Renal pelvis (tissue), 12 donors: Measurements from ENCODE around the gene RALBP1. TPM values are rescaled to one million over a fixed set of nuclear protein-coding genes. Genes with fewer than 3 reads are reported as not detected.
"Not testable (repeated sequence)": the region's sequence is repeated elsewhere in the genome, so short reads cannot be mapped to it uniquely, and the experiment has no call there.

Experiments used
- DNase-seq: peaks from one replicate; pipeline ENCODE4 v3.0.0-alpha.2; 2013
- long read RNA-seq, 16 experiments: transcript quantifications; one replicate each; lab custom pipeline, GENCODE V29; 2026
- polyA plus RNA-seq, 3 donors: library from polyadenylated mRNA; unstranded; fragments of 120-200 nt; gene quantifications; one replicate each; pipeline ENCODE4 v1.2.1, GENCODE V29; 2013; ENCODE audit not compliant: insufficient read length in 3 of 3

Gene RALBP1
- 10 to 100 TPM; 73.8 to 76.6 (median 73.9) TPM for polyA plus RNA-seq
- long read RNA-seq, donor 1, full-length matches to known transcripts: 27 of 32 reads
- long read RNA-seq, donor 1, partial matches to known transcripts: 5 of 32 reads
- long read RNA-seq, donor 1, other reads (novel, unspliced or antisense): 0 of 32 reads
- long read RNA-seq, donor 2, full-length matches to known transcripts: 21 of 38 reads
- long read RNA-seq, donor 2, partial matches to known transcripts: 17 of 38 reads
- long read RNA-seq, donor 2, other reads (novel, unspliced or antisense): 0 of 38 reads
- long read RNA-seq, donor 3, full-length matches to known transcripts: 32 of 40 reads
- long read RNA-seq, donor 3, partial matches to known transcripts: 8 of 40 reads
- long read RNA-seq, donor 3, other reads (novel, unspliced or antisense): 0 of 40 reads
- long read RNA-seq, donor 4, full-length matches to known transcripts: 20 of 29 reads
- long read RNA-seq, donor 4, partial matches to known transcripts: 9 of 29 reads
- long read RNA-seq, donor 4, other reads (novel, unspliced or antisense): 0 of 29 reads
- long read RNA-seq, donor 5, full-length matches to known transcripts: 22 of 30 reads
- long read RNA-seq, donor 5, partial matches to known transcripts: 8 of 30 reads
- long read RNA-seq, donor 5, other reads (novel, unspliced or antisense): 0 of 30 reads
- long read RNA-seq, donor 6, full-length matches to known transcripts: 37 of 59 reads
- long read RNA-seq, donor 6, partial matches to known transcripts: 22 of 59 reads
- long read RNA-seq, donor 6, other reads (novel, unspliced or antisense): 0 of 59 reads
- long read RNA-seq, donor 7, full-length matches to known transcripts: 33 of 86 reads
- long read RNA-seq, donor 7, partial matches to known transcripts: 53 of 86 reads
- long read RNA-seq, donor 7, other reads (novel, unspliced or antisense): 0 of 86 reads
- long read RNA-seq, donor 8, full-length matches to known transcripts: 12 of 12 reads
- long read RNA-seq, donor 8, partial matches to known transcripts: 0 of 12 reads
- long read RNA-seq, donor 8, other reads (novel, unspliced or antisense): 0 of 12 reads
- long read RNA-seq, donor 9, full-length matches to known transcripts: 38 of 48 reads
- long read RNA-seq, donor 9, partial matches to known transcripts: 10 of 48 reads
- long read RNA-seq, donor 9, other reads (novel, unspliced or antisense): 0 of 48 reads
- long read RNA-seq, donor 10, full-length matches to known transcripts: 39 of 57 reads
- long read RNA-seq, donor 10, partial matches to known transcripts: 18 of 57 reads
- long read RNA-seq, donor 10, other reads (novel, unspliced or antisense): 0 of 57 reads
- long read RNA-seq, donor 11, full-length matches to known transcripts: 29 of 38 reads
- long read RNA-seq, donor 11, partial matches to known transcripts: 9 of 38 reads
- long read RNA-seq, donor 11, other reads (novel, unspliced or antisense): 0 of 38 reads
- long read RNA-seq, donor 12, full-length matches to known transcripts: 41 of 47 reads
- long read RNA-seq, donor 12, partial matches to known transcripts: 6 of 47 reads
- long read RNA-seq, donor 12, other reads (novel, unspliced or antisense): 0 of 47 reads
- long read RNA-seq, donor 13, full-length matches to known transcripts: 12 of 12 reads
- long read RNA-seq, donor 13, partial matches to known transcripts: 0 of 12 reads
- long read RNA-seq, donor 13, other reads (novel, unspliced or antisense): 0 of 12 reads
- long read RNA-seq, donor 14: 0 reads
- long read RNA-seq, donor 15: 0 reads
- long read RNA-seq, donor 16, full-length matches to known transcripts: 43 of 54 reads
- long read RNA-seq, donor 16, partial matches to known transcripts: 11 of 54 reads
- long read RNA-seq, donor 16, other reads (novel, unspliced or antisense): 0 of 54 reads

DNA sequence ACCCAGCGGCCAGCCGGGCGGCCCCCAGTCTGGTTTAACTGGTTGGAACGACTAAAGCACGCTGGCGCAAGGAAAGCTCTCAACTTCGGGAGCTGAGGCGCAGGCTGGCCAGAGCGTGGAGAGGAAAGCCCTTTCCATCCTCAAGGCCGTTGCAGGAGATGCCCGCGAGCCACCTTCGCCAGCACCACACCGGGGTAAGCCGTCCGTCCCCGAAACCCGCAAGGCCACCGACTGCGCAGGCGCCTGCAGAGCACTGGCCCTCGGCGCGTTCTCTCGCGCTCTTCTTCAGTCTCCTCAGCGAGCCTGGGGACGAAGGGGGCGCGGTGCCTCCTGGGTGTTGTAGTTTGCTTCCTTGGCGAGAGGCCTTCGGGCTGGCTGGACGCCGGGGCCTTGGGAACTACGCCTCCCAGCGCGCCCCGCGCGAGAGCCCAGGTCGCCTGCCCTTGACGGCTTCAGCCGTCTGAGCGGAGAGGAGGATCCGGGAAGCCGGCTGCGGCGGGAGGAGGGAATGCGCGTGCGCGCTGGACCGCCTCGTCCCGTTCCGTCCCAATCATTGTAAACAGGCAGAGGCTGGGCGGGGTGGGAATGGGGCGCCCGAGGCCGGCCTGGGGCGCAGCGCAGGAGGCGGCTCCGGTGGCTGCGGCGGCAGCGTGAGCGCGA, at the start of gene RALBP1:
TSS of gene RALBP1 (plus strand) at position 531 of the 660 bp plus-strand sequence. CDS start 37,533 bp downstream, outside the sequence.
- peak; percentile 99 for DNase-seq

- no peak for DNase-seq
Observed at GRCh38 chr18:9426753-9427152, 48.6 kb upstream of the RALBP1 start.

DNA sequence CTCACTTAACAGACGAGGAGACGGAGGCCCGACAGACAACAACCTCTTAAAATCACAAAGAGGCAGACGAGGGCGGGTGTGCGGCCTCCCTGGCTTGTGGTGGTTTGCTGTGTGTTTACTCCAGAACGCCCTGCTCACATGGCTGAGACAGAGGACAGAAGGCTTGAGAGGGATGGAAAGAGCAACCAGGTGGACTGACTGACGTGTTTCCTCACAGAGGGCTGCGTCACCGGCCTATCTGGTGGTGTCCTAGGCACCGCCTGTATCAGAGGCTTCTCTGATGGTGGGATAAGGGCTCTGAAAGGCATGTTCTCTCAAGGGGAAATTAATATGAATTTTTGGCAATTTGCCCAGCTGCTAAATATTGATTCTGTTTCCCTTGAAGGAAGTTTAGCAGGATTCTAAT, 47.0 kb upstream of the RALBP1 start:
- no peak for DNase-seq

DNA sequence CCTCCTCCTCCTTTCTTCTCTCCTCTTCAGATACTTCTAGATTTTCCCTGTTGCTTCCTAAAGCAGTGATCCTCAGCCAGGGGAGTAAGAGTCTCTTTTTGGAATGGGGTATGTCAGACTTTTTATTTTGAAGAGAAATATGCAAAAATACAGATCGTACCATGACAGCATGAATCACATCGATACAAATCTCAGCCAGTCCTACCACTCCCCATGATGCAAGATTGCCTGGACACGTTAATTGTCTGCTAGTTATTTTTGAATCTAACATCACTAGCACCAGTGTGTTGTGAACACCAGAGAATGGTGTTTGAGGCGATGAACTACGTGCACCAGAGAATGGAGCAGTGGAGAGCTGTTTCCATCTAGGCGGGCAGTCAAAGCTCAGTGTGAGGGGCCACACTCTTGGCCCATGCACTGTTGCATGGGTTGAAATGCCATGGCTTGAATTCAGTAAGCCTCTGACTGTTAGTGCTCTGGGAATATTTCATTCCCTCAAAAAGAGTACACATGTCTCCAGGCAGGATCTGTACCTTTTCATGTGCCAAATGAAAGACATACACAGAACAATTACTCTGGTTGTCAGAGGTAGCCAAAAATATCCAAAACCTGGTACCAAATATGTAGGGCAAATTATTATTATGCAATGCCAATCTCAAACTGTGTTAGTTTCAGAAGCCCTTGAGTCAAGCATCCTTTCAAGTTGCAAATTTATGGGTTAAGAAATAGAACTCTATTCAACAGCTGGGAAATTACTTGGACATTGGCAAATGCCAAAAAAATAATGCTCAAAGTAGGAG, 46.3 kb upstream of the RALBP1 start:
- no peak for DNase-seq

GRCh38 chr18:9429662-9429993, 45.7 kb upstream of the RALBP1 start:
- no peak for DNase-seq

- not testable (repeated sequence) for DNase-seq
Observed at GRCh38 chr18:9430315-9430714, 45.0 kb upstream of the RALBP1 start.

GRCh38 chr18:9431296-9431695, 44.0 kb upstream of the RALBP1 start:
- DNase-seq: no peak

GRCh38 chr18:9433122-9433521, 42.2 kb upstream of the RALBP1 start:
- DNase-seq: not testable (repeated sequence)

- DNase-seq: no peak
Observed at GRCh38 chr18:9433671-9434121, 41.6 kb upstream of the RALBP1 start.

GRCh38 chr18:9434122-9434701, 41.1 kb upstream of the RALBP1 start:
- no peak for DNase-seq

DNA sequence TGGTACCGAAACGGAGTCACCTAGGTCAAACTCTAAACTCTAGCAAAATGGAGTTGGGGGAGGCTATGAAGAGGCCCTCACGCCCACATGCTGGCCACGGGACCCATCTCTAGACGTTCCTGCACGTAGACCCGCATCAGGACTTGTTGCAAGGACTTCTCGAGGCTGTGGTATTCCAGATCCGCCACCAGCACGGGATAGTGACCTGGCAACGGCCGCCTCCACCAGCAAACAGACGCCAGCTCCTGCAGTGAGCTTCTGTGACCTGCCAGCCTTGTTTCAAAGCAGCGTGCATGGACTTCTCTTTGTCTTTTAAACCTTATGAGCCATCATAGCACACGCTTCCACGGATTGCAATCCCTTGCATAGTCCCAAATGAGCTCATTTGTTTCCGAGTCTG, 40.3 kb upstream of the RALBP1 start:
- no peak for DNase-seq

GRCh38 chr18:9436206-9436929, 38.9 kb upstream of the RALBP1 start:
- no peak for DNase-seq

GRCh38 chr18:9437021-9437437, 38.3 kb upstream of the RALBP1 start:
- no peak for DNase-seq

DNA sequence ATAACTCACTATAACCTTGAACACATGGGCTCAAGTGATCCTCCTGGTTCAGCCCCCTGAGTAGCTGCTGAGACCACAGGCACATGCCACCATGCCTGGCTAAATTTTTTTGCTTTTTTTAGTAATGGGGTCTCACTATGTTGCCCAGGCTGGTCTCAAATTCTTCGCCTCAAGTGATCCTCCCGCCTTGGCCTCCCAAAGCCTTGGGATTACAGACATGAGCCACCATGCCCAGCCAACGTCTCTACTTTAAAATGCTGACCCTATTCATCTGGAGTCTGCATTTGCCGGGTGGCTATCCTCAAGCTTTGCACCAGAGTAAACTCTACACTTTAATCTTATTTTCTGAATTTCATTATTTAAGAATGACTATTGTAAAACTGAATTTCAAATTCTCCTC, 37.6 kb upstream of the RALBP1 start:
- no peak for DNase-seq

DNA sequence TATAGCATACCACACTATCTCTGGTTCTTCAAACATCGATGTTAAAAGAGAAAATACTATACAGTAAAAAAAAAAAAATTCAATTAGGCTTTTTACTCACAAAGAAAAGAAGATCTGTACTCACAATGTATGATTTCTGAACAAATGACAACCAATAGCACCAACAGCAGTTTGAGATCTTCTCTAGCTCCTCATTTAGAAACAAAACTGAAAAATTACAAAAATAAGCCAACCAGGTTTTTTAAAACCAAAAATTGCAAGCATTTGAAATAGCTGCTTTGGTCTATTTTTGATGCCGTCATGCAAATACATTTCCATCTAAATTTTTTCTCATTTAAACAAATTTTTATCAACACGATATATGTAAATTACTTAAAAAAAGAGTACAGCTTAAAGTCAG, 34.3 kb upstream of the RALBP1 start:
- no peak for DNase-seq

GRCh38 chr18:9444549-9444948, 30.8 kb upstream of the RALBP1 start:
- DNase-seq: no peak

GRCh38 chr18:9446839-9447238, 28.5 kb upstream of the RALBP1 start:
- no peak for DNase-seq

GRCh38 chr18:9447334-9447733, 28.0 kb upstream of the RALBP1 start:
- no peak for DNase-seq
